ENCODE results near the gene PLA2G1B.
A peak's percentile ranks its signal among the peaks of the same experiment; 100 is the strongest.
"Not testable (repeated sequence)": the region's sequence is repeated elsewhere in the genome, so short reads cannot be mapped to it uniquely, and the experiment has no call there.

The PLA2G1B gene

DNA sequence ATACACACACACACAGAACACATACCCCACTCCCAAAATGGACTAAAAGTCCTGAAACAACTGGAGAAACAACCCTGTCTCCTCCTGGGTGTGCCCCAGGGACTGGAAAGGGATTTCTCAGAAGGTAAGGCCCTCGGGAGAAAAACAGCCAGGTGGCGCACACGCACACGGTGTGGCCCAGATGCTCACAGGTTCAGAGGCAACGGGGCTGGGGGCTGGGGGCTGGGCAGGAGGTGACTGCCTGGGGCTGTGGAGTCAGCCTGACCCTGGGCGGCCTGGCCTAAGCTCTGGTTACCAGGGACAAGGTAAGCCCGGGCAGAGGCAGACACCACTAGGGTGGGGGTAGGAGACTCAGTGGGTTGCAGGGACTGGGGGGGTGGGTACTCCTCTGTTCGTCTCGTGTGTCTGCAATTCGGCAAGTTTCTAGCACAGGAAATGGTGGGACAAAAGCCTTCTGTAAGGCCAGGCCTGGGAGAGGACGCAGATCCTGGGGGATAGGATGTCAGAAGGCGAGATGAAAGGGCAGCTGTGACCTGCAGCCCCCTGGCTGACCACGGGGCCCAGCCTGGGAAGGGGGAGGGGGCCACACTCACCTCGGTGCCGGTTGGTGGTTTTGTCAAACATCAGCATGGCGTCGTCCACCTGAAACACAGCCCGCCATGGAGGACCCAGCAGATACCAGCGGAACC, 31.0 kb upstream of the PLA2G1B start:
- no peak for DNase-seq

DNA sequence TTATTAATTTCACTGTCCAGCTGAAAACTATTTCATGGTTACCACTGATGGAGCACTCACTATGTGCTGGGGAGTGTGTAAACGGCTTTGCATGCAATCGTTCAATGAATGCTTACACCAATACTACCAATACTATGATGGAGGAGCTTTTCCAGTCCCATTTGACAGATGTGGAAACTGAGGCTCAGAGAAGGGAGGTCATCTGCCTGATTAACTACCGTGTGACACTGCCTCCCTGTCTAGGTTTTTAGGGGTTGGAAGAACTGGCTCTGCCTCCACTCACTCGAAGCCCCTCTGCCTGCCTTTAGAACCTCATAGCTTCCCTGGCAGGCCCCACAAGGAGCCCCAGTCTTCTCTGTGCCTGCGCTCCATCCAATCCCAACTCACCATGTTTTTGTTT, 29.5 kb upstream of the PLA2G1B start:
- DNase-seq, result no peak

- peak; percentile 76 to 80 for DNase-seq
Observed at GRCh38 chr12:120356567-120357030, 29.0 kb upstream of the PLA2G1B start.

DNA sequence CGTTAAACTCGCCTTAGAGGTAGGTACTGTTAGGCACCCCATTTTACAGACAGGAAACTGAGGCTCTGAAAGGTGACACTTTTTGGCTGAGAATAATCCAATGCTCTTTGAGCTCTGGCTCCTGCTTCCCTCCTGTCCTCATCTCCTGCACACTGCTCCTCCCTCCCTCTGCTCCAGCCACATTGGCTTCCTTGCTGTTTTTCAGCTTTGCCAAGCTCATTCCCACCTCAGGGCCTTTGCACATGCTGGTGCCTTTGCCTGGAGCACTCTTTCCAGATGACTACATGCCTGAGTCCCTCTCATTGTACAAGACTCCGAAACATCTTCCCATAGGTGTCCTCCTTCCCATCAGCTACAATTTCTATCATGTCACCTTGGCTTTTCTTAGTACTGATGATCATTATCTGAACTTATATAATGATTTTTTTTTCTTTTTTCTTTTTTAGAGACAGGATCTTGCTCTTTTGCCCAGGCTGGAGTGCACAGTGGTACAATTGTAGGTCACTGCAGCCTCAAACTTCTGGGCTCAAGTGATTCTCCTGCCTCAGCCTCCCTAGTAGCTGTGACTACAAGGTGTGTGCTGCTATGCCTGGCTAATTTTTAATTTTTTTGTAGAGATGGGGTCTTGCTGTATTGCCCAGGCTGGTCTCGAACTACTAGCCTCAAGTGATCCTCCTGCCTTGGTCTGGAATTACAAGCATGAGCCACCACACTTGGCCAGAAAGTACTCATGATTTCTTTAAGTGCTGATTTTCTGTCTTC, 26.2 kb upstream of the PLA2G1B start:
- no peak for DNase-seq

DNA sequence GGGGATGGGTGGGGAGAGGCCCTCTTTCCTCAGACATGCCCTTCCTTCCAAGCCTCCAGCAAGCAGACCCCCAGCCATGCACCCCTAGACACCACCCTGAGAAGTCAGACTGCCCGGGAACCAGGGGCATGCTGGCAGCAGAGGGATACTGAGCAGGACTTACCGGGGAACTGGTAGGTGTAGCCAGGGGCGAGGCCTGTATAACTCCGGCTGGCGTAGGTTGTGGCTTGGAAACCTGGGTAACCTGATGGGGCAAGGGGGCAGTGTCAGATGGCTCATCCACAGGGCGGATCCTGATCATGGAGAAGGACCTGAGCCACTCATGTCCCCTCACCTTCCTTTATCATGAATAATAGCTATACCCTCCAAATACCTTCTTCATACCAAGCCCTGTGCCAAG, 25.6 kb upstream of the PLA2G1B start:
- DNase-seq, result no peak

DNA sequence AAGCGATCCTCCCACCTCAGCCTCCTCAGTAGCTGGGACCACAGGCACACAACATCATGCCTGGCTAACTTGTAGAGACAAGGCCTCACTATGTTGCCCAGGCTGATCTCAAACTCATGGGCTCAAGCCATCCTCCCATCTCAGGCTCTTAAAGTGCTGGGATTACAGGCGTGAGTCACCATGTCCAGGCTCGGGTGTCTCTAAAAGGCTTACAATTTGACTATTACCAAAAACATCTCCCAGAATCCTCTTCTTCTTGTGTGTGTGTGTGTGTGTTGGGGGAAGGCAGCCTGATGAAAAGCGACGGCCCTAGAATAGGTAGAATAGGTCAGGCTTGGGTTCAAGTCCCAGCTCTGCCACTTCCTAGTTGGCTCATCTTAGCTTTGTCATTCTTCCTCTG, 24.5 kb upstream of the PLA2G1B start:
- no peak for DNase-seq

DNA sequence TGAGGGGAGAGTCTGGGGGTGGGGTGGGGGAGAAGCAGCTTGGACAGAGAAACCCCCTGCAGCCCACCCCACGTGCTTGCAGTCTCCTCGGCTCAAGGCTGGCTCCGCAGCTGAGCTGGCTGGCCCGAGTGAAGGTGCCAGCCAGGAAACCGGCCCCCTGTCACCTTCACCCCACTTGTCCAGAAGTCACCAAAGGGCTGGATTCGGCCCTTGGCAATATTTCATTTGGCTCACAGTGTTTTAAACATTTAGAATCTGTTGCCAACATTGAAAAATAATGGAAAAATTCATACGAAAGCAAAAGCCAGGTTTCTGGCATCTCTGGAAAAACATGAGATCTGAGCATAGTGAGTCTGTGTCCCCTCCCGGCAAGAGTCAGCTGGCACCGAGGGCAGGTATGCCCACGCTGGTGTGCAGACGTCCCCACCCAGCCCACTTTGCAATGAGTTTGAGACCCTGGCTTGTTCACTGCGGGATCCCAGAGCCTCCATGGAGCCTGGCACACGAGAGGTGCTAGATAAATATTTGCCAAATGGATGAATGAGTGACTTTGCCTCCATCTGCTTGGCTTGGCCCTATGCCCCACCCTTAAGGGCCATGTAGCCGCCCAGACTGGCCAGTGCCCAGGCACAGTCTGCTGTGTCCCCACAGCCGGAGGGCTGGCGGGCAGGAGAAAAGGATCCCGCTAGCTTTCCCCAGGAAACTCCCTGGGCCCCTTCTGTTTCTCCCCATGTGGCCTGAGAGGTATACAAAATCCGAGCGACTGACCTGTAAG, 23.2 kb upstream of the PLA2G1B start:
- no peak for DNase-seq

- no peak for DNase-seq
Observed at GRCh38 chr12:120347766-120348165, 20.2 kb upstream of the PLA2G1B start.

- DNase-seq, result no peak
Observed at GRCh38 chr12:120346681-120347080, 19.1 kb upstream of the PLA2G1B start.

DNA sequence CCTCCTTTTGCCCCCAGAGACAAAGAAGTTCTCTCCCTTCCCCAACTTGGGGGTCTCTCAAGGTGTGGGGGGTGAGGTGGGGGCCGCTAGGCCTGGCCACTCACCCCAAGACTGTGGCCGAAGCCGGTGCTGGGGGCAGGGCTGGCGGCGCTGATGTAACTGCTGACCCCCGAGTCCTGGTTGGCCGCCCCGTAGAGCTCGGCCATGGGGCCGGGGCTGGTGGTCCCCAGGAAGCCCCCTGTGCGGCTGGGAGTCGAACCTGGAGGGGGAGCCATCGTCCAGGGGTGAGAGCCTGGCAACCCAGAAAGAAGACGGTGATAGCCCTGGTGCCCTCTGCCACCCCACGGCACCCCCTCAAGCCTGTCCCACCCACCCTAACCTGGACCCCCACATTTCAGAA, 18.5 kb upstream of the PLA2G1B start:
- DNase-seq, result no peak

DNA sequence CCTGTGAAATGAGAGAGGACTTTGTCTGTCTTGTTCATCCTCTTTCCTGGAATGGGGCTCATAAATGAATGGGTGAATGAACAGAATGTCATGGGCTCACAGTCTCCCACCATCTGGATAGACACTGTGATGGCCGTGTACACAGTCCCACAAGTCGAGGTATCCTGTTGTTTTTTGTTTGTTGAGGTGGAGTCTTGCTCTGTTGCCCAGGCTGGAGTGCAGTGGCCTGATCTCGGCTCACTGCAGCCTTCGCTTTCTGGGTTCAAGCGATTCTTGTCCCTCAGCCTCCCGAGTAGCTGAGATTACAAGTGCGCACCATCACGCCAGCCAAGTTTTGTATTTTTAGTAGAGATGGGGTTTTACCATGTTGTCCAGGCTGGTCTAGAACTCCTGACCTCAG, 16.1 kb upstream of the PLA2G1B start:
- DNase-seq, result no peak

DNA sequence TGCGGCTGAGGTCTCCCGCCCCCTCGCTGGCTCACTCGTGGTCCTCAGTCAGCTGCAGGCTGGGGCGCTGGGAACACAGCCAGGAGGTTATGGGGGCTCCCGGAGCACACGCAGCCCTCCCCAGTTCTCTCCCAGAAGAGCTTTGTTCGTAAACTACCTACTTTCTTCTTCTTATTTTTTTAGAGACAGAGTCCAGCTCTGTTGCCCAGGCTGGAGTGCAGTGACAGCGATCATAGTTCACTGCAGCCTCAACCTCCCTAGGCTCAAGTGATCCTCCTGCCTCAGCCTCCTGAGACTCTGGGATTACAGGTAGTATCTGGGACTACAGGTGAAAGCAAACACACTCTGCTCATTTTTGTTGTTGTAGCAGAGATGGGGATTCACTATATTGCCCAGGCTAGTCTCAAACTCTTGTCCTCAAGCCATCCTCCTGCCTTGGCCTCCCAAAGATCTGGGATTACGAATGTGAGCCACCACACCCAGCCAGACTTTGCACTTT, 15.5 kb upstream of the PLA2G1B start:
- DNase-seq, result no peak

GRCh38 chr12:120342175-120343038, 14.8 kb upstream of the PLA2G1B start:
- no peak for DNase-seq

GRCh38 chr12:120339256-120339655, 11.7 kb upstream of the PLA2G1B start:
- DNase-seq, result no peak

GRCh38 chr12:120337730-120338129, 10.2 kb upstream of the PLA2G1B start:
- DNase-seq, result no peak

DNA sequence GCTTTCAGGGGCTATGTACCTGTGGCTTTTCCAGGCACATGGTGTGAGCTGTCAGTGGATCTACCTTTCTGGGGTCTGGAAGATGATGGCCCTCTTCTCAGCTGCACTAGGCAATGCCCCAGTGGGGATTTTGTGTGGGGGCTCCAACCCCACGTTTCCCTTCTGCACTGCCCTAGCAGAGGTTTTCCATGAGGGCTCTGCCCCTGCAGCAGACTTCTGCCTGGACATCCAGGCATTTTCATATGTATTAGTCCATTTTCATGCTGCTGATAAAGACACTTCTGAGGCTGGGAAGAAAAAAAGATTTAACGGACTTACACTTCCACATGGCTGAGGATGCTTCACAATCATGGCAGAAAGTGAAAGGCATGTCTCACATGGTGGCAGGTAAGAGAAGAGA, 8.8 kb upstream of the PLA2G1B start:
- not testable (repeated sequence) for DNase-seq

DNA sequence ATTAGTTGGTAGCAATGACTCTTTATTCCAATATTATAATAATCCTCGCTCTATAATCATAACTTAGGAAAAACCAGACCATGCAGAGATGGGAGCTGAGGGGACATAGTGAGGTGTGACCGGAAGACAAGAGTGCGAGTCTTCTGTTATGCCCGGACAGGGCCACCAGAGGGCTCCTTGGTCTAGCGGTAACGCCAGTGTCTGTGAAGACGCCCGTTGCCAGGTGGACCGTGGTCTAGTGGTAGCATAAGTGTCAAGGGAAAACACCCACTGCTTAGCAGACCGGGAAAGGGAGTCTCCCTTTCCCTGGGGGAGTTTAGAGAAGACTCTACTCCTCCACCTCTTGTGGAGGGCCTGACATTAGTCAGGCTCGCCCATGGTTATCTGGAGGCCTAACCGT, 7.9 kb upstream of the PLA2G1B start:
- DNase-seq, result peak in 1 of 2 donors; percentile 3

DNA sequence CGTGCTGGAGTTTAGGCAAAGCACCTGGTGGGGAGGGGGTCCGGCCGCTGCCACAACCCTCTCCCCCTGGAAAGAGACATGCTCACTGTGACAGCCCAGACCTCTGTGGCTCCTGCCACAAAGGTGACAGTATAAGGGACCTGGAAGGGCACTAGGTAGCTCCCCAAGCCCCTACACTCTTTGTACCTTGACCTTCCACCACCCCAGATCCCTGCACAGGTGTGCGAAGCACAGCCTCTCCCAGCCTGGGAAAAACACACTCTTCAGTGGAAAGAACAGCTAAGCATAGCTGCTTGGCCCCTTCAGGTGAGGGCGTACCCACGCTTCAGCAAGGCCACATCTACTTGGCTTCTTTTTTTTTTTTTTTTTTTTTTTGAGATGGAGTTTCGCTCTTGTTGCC, 4.9 kb upstream of the PLA2G1B start:
- no peak for DNase-seq

DNA sequence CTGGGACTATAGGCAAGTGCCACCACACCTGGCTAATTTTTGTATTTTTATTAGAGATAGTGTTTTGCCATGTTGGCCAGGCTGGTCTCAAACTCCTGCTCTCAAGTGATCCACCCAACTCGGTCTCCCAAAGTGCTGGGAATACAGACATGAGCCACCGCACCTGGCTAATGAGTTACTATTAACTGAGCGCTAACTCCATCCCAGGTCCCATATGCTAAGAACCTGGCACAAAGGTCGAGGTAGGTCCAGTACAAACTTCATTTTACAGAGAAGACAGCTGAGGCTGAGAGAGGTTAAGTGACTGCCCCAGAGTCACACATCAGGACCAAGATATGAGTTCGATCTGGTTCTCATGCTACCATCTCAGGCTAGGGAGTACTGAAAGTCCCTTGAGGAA, 4.5 kb upstream of the PLA2G1B start:
- no peak for DNase-seq

DNA sequence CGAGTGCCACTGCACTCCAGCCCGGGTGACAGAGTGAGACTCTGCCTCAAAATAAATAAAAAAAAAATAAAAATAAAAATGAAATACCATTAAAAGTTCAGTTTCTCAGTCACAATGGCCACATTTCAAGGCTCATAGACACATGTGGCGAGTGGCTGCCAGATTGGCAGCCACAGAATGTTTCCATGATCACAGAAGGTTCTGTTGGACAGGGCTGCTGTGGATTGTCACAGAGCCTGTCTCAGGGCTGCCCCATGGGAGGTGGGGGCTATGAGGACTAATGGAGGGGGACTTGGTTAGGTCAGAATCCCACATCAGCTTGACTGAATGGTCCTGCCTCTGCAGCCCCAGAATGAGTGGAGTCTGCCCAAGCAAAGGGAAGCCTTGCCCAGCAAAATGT, 3.8 kb upstream of the PLA2G1B start:
- DNase-seq, result no peak

GRCh38 chr12:120328228-120328627, 649 bp upstream of the PLA2G1B start:
- no peak for DNase-seq

- no peak for DNase-seq
Observed at GRCh38 chr12:120324841-120325417, 2.6 kb downstream of the PLA2G1B start.
